OCI-LY1 (cell line): ENCODE measurements around the gene IGFBP2.

ENCODE experiments used
- CTCF ChIP-seq: fragments of 200-600 bp; sonication (generic), shearing (Covaris generic); IDR thresholded peaks from 2 replicates; pipeline ENCODE4 v1.5.1; 2017; ENCODE audit warnings: mild to moderate bottlenecking, antibody characterized with exemption, low read length, moderate library complexity, mixed read lengths
- EZH2 ChIP-seq: fragments of 200-600 bp; sonication (generic), shearing (Covaris generic); IDR thresholded peaks from 2 replicates; pipeline ENCODE4 v1.8.0; 2017; ENCODE audit warnings: borderline replicate concordance, mixed run types, mild to moderate bottlenecking, antibody characterized with exemption, low read length, moderate library complexity, mixed read lengths

- TF ChIP-seq CTCF, result no peak
- no peak for TF ChIP-seq EZH2
Observed at GRCh38 chr2:216679658-216680024, 46.4 kb downstream of the IGFBP2 start.
